Measurements from ENCODE around the gene M1AP.
A peak's percentile ranks its signal among the peaks of the same experiment; 100 is the strongest.
"Not testable (repeated sequence)": the region's sequence is repeated elsewhere in the genome, so short reads cannot be mapped to it uniquely, and the experiment has no call there.

Gene M1AP

GRCh38 chr2:74639550-74639949 lies 8.6 kb downstream of the M1AP start:
- no peak overlapping the region for H3K4me3 ChIP-seq (replicated peaks; ENCODE audit: low read depth, low read length)
- DNase-seq (ENCODE audit: extremely low read depth, low read depth) = no peak
- no peak for TF ChIP-seq CTCF (IDR thresholded peaks at IDR 0.05; ENCODE audit: low read depth, low read length, missing control alignments)

GRCh38 chr2:74632939-74633312 lies 15.2 kb downstream of the M1AP start:
- H3K4me3 ChIP-seq (replicated peaks; ENCODE audit: low read depth, low read length) = no peak overlapping the region
- no peak for TF ChIP-seq CTCF (IDR thresholded peaks at IDR 0.05; ENCODE audit: low read depth, low read length, missing control alignments)
- no peak for DNase-seq (ENCODE audit: extremely low read depth, low read depth)

- no peak overlapping the region for H3K4me3 ChIP-seq (replicated peaks; ENCODE audit: low read depth, low read length)
- TF ChIP-seq CTCF (IDR thresholded peaks at IDR 0.05; ENCODE audit: low read depth, low read length, missing control alignments) = peak; percentile 32
- DNase-seq (ENCODE audit: extremely low read depth, low read depth) = no peak
Observed at GRCh38 chr2:74632209-74632938, 15.8 kb downstream of the M1AP start.

- not testable (repeated sequence) for DNase-seq (ENCODE audit: extremely low read depth, low read depth); H3K4me3 ChIP-seq (replicated peaks; ENCODE audit: low read depth, low read length)
Observed at GRCh38 chr2:74630454-74630853, 17.7 kb downstream of the M1AP start.

GRCh38 chr2:74628538-74629105 lies 19.5 kb downstream of the M1AP start:
- no peak for TF ChIP-seq CTCF (IDR thresholded peaks at IDR 0.05; ENCODE audit: low read depth, low read length, missing control alignments)
- no peak overlapping the region for H3K4me3 ChIP-seq (replicated peaks; ENCODE audit: low read depth, low read length)
- DNase-seq (ENCODE audit: extremely low read depth, low read depth) = no peak

- H3K4me3 ChIP-seq (replicated peaks; ENCODE audit: low read depth, low read length) = no peak overlapping the region
- DNase-seq (ENCODE audit: extremely low read depth, low read depth) = no peak
- TF ChIP-seq CTCF (IDR thresholded peaks at IDR 0.05; ENCODE audit: low read depth, low read length, missing control alignments) = no peak
Observed at GRCh38 chr2:74625658-74626425, 22.3 kb downstream of the M1AP start.

GRCh38 chr2:74620671-74621070 lies 27.5 kb downstream of the M1AP start:
- no peak for TF ChIP-seq CTCF (IDR thresholded peaks at IDR 0.05; ENCODE audit: low read depth, low read length, missing control alignments)
- DNase-seq (ENCODE audit: extremely low read depth, low read depth) = no peak
- no peak overlapping the region for H3K4me3 ChIP-seq (replicated peaks; ENCODE audit: low read depth, low read length)

Data from HFF-Myc (cell line).